Activated CD4-positive, CD25-positive, alpha-beta regulatory T cell treated with anti-CD3 and anti-CD28 coated beads, Interleukin-2, amount 50 U/mL, for 24 hours (primary cell): ENCODE results near the gene NRSN2.
"Not testable (repeated sequence)": the region's sequence is repeated elsewhere in the genome, so short reads cannot be mapped to it uniquely, and the experiment has no call there.

ENCODE experiments used
- ATAC-seq, 2 donors: fragments of 150-1000 bp; cut with Tn5 transposase; one replicate each; pipeline ENCODE4 v1.10.0; 2021; ENCODE audit warnings: mild to moderate bottlenecking in 1 of 2, moderate library complexity in 1 of 2

Gene NRSN2

DNA sequence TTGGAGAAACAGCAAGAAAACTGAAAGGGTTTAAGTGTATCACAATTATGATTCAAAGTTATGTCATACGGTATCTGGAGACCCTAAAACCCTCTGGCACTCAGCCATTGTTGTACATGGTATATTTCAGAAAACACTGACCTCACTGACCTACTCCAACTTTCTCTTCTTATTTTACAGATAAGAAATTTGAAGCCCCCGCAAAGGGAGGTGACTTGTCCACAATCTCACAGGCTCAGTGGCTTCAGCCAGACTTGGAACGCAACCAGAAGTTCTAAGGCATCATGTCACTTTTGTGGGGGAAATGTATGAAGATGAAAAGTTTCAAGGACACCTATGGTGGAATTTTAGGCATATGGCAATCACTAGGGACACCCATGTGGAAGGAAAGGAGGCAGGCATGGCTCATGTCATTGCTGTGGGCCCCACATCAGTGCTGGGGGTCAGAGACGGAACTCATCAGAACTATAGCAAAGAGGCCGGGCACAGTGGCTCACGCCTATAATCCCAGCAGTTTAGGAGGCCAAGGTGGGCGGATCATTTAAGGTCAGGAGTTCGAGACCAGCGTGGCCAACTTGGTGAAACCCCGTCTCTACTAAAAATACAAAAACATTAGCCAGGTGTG is 28.5 kb downstream of the NRSN2 start:
- no peak for ATAC-seq

DNA sequence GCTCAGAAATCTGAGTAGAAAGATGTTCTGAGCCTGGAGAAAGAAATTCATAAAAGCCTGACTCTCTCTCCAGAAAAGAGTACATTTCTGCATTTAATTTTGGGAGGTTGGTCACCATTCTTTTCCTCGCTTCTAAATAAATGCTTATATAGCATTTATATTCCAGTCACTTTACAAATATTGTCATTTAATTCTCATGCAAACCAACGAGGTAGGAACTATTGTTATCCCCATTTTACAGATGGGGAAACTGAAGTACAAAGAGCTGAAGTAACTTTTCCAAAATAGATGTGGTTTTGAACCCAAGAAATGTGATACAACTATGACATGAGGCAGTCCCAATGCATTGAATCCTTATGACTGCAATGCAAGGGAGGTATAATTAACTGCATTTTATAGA is 29.2 kb downstream of the NRSN2 start:
- no peak for ATAC-seq

DNA sequence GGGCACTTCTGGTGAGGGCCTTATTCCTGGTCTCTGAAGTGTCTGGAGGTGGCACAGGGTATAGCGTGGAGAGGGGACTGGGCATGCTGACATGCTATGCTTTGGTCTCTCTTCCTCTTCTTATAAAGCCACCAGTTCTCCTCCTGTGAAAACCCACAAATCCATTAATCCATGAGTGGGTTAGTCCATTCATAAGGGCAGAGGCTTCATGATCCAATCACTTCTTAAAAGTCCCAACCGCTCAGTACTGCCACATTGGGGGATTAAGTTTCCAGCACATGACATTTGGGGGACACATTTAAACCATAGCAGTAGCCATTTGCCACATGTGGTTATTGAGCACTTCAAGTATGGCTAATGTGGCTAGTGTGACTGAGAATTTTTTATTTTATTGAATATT is 29.8 kb downstream of the NRSN2 start:
- ATAC-seq: no peak

DNA sequence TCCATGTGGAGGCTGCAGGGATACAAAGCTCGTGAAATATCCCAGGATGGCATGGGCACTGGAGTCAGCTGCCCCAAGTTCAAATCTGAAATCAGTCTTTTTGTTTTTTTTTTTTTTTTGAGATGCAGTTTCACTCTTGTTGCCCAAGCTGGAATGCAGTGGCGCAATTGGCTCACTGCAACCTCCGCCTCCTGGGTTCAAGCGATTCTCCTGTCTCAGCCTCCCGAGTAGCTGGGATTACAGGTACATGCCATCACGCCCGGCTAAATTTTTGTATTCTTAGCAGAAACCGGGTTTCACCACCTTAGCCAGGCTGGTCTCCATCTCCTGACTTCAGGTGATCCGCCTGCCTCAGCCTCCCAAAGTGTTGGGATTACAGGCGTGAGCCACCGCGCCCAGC is 30.7 kb downstream of the NRSN2 start:
- ATAC-seq: not testable (repeated sequence)

DNA sequence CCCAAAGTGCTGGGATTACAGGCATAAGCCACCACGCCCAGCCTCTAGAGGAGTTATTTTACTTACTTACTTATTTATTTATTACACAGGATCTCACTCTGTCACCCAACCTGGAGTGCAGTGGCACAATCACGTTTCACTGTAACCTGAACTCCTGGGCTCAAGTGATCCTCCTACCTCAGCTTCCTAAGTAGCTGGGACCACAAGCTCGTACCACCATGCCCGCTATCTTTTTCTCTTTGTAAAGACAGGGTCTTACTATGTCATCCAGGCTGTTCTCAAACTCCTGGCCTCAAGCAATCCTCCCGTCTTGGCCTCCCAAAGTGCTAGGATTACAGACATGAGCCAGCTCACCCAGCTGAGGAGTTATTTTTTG is 32.0 kb downstream of the NRSN2 start:
- no peak for ATAC-seq

DNA sequence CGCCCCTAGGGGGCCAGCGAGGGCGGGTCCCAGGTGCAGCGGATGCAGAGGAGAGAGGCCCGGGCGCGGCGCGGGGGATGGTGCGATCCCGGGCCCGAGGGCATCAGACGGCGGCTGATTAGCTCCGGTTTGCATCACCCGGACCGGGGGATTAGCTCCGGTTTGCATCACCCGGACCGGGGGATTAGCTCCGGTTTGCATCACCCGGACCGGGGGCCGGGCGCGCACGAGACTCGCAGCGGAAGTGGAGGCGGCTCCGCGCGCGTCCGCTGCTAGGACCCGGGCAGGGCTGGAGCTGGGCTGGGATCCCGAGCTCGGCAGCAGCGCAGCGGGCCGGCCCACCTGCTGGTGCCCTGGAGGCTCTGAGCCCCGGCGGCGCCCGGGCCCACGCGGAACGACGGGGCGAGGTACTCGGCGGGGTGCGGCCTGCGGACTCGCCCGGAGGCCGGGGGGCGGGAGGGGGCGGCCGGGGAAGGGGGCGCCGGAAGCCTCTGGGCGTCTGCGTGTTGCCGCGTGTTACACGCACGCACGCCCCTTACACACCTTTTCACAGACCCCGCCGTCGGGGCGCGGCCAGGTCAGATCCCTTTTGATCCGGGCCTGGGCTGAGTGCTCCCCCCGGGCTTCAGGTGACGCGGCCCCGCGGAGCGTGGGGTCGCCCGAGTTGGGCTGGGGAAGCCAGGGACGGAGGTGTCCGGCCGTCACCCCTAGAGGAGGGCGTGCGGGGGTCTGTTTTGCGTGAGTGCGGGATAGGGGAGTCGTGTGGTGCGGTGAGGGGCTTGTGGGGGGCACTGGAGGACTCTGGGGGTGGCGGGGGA is 34.1 kb downstream of the NRSN2 start:
- ATAC-seq: peak; percentile 66 to 70

DNA sequence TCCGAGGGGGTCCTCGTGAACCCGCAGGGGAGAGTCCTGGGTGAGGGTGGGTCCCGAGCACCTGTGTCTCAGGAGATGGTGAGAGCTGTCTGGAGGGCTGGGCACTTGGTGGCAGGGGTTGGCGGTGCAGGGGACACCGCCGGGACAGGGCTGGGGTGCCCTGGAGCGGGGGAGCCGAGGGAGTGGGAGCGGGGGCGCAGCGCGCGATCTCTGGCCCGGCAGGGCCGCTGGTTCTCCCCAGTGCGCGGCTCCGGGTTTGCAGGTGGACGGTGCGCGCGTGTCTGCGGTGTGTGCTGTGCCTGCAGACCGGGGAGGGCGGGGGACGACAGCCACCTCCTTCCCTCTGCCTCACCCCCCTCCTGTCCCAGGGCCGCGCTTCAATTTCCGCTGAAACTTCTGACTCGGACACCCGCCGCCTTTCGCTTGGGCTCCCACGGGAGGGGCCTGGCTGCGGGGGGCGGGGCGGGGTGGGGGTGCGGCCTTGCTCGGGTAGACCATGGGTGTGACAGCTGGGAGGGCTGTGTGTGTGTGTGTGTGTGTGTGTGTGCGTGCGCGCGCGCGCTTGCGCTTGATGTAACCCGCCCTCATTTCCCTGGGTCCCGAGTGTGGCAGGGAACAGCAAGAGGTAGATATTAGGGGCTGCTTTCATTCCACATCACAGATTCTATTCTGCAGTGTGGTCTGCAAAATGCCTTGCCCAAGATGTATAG is 34.8 kb downstream of the NRSN2 start:
- ATAC-seq: peak; percentile 65 to 69

DNA sequence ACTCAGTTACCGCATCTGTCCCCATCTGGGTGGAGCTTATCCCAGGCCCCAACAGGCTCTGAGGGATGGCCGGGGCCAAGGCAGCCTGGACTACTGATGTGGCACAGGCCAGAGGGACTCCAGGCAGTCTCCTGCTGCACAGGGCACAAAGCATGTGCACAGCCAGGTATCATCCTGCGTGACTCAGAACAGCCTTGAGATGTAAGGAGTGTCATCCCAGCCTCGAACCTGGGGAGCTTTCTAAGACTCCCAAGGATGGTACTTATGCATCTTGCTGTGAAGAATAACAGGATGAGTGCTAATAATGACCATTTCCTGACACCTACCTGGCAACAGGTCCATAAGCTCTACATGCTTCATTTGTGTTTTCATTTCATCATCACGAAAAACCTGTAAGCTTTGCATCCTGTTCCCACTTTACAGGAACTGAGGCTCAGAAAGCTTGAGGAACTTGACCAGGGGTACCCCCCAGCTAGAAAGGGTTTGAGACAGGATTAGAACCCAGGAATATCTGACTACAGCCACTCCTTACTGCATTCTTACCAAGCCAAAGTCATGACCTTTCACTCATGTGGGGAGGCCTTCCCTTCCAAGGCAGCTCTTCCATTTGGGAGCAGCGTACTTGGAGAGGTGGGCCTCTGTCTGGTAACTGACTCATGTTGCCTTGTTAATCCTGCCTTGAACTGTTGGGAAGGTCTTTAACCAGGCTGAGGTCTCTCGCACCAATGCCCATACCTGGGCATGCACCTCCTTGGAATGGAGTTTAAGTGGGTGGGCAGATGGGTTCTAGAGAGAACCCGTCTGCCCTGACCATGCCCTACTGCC is 35.6 kb downstream of the NRSN2 start:
- no peak for ATAC-seq

DNA sequence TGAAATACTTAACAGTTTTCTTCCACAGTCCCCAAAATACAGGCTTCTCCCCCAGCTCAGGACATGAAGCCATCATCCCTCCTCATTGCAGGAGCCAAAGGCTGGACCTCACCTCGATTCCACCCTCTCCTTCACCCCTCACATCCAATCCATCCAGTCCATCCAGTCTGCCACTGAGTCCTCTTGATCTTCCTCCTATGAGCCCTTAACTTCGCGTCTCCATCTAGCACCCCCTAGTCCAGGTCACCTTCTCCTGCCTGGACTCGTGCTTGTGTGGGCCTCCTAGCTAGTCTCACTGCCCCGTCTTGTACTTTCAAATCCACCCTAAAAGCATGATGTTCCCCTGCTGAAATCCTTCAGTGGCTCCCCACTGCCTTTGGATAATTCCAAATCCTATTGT is 37.0 kb downstream of the NRSN2 start:
- ATAC-seq: no peak

DNA sequence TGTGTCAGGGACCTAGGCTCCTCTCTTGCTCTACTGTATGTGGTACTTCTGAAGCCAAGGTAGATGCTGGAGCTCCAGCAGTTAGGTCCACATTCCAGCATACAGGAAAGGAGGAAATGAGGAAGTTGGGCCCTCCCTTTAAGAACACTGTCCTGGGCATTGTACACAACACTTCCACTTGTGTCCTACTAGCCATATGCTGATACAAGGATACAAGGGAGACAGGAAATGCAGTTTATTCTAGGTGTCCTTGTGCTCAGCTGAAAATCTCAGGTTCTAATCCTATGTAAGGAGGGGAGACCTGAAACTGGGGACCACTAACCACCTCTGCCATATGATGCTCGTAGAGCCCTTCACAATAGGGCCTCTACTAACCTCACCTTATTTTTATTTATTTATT is 37.8 kb downstream of the NRSN2 start:
- ATAC-seq: no peak

DNA sequence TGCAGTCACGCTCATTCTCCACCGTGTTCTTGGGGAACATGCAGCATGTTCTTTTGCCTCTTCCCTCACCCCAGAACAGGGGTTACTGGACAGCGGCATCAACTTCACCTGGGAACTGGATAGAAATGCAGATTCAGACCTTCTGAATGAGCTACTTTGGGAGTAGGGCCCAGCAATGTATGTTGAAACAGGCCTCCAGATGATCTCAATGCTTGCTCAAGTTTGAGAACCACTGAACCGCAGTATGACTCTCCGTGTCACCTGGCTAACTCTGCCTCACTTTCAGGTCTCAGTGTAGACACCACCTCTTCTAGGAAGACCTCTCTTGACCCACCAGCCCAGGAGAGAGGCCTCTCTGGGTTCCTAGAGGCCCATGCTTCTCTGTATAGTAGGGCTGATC is 38.5 kb downstream of the NRSN2 start:
- no peak for ATAC-seq

DNA sequence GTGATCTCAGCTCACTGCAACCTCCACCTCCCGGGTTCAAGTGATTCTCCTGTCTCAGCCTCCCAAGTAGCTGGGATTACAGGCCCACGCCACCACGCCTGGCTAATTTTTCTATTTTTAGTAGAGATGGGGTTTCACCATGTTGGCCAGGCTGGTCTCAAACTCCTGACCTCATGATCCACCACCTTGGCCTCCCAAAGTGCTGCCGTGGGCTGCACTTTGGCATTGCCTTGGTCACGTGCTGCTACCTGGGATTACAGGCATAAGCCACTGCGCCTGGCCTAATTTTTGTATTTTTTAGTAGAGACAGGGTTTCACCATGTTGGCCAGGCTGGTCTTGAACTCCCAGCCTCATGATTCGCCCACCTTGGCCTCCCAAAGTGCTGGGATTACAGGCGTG is 39.7 kb downstream of the NRSN2 start:
- ATAC-seq: not testable (repeated sequence)

DNA sequence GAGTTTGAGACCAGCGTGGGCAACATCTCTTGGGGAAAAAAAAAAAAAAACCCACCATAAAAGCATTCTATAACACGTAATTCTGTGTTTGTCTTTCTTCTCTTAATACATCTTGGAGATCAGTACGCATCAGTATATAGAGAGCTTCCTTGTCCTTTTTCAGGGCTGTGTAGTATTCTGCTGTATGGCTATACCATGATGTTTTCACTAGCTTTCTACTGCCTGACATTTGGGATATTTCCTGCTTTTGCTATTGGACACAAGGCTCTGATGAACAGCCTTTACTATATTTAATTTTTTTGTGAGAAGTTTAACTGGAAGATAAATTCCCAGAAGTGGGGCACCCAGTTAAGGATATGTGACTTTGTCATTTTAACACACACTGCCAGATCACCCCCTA is 40.6 kb downstream of the NRSN2 start:
- ATAC-seq: no peak

DNA sequence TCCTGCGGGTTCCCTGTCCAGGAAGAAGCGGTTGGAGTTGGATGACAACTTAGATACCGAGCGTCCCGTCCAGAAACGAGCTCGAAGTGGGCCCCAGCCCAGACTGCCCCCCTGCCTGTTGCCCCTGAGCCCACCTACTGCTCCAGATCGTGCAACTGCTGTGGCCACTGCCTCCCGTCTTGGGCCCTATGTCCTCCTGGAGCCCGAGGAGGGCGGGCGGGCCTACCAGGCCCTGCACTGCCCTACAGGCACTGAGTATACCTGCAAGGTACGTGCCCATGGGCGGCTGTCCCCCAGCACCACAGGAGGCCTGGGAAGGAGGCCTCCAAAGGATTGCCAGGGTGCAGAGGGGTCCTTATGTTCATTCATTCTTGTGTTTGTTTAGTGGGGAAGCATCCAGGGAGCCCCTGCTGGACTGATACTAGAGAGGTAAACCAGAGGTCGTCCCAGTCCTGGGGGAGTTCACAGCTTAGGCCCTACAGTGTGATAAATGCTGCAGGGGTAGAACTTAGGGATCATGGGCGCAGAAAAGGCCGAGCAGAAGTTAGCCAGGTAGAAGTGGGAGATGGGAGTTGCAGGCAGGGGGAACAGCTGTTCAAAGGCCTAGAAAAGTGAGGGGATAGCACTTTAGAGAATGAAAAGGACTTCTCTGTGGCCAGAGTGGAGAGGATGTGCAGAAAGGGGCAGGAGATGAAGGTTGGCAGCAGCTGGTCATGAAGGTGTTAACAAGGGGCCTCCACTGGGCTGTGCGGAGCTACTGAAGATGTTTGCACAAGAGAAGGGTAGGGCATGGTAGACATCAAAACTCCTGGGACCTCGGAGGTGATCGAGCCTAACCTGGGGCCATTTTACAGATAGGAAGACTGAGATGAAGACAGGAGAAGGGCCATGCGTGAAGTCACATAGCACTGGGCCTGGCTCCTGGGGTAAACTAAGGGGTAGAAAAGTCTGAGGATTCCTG is 41.4 kb downstream of the NRSN2 start:
- ATAC-seq: no peak

DNA sequence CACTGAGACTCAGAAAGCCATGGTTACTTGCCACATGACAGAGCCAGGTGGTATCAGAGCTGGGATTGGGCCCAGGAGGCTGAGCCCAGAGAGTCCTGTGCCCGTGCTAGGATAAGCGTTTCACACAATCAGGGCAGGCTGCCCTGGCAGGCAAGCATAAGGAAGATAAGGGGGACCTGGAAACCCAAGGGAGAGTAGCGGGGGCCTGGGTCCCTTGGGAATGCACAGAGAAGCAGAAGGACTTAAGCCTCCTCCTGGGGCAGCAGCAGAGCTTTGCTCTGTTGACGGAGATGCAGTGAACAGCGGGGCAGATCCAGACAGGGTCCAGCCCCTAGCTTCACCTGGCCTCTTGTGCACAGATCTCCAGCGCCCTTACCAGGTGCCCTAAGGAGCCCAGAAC is 42.3 kb downstream of the NRSN2 start:
- no peak for ATAC-seq

DNA sequence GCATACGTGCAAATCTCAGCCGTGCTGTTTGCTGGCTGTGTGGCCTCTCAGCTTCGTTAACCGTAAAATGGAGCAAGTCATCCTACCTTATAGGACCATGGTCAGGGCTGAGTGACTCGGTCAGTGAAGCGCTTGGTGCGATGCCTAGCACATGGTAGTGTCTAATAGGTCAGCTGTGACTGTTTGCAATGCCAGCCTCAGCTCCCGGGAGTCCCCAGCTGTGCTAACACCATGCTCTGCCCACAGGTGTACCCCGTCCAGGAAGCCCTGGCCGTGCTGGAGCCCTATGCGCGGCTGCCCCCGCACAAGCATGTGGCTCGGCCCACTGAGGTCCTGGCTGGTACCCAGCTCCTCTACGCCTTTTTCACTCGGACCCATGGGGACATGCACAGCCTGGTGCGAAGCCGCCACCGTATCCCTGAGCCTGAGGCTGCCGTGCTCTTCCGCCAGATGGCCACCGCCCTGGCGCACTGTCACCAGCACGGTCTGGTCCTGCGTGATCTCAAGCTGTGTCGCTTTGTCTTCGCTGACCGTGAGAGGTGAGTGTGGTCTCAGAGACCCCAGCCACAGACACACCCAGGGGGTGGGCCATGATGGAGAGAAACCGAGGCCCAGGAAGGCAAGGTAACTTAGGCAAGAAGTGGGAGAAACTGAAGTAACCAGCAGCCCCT is 44.3 kb downstream of the NRSN2 start:
- ATAC-seq: no peak

DNA sequence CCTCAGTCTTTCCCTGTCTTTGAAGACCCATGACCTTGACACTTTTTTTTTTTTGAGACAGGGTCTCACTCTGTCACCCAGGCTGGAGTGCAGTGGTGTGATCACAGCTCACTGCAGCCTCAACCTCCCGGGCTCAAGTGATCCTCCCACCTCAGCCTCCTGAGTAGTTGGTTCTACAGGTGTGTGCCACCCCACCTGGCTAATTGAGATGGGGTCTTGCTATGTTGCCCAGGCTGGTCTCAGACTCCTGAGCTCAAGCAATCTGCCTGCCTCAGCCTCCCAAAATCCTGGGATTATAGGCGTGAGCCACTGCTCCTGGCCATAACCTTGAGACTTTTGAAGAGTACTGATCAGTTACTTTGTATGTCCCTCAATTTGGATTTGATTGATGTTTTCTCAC is 46.4 kb downstream of the NRSN2 start:
- ATAC-seq: not testable (repeated sequence)

DNA sequence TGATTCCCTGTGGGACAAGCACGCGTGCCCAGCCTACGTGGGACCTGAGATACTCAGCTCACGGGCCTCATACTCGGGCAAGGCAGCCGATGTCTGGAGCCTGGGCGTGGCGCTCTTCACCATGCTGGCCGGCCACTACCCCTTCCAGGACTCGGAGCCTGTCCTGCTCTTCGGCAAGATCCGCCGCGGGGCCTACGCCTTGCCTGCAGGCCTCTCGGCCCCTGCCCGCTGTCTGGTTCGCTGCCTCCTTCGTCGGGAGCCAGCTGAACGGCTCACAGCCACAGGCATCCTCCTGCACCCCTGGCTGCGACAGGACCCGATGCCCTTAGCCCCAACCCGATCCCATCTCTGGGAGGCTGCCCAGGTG is 49.3 kb downstream of the NRSN2 start:
- no peak for ATAC-seq

DNA sequence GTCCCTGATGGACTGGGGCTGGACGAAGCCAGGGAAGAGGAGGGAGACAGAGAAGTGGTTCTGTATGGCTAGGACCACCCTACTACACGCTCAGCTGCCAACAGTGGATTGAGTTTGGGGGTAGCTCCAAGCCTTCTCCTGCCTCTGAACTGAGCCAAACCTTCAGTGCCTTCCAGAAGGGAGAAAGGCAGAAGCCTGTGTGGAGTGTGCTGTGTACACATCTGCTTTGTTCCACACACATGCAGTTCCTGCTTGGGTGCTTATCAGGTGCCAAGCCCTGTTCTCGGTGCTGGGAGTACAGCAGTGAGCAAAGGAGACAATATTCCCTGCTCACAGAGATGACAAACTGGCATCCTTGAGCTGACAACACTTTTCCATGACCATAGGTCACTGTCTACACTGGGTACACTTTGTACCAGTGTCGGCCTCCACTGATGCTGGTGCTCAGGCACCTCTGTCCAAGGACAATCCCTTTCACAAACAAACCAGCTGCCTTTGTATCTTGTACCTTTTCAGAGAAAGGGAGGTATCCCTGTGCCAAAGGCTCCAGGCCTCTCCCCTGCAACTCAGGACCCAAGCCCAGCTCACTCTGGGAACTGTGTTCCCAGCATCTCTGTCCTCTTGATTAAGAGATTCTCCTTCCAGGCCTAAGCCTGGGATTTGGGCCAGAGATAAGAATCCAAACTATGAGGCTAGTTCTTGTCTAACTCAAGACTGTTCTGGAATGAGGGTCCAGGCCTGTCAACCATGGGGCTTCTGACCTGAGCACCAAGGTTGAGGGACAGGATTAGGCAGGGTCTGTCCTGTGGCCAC is 49.9 kb downstream of the NRSN2 start:
- no peak for ATAC-seq

DNA sequence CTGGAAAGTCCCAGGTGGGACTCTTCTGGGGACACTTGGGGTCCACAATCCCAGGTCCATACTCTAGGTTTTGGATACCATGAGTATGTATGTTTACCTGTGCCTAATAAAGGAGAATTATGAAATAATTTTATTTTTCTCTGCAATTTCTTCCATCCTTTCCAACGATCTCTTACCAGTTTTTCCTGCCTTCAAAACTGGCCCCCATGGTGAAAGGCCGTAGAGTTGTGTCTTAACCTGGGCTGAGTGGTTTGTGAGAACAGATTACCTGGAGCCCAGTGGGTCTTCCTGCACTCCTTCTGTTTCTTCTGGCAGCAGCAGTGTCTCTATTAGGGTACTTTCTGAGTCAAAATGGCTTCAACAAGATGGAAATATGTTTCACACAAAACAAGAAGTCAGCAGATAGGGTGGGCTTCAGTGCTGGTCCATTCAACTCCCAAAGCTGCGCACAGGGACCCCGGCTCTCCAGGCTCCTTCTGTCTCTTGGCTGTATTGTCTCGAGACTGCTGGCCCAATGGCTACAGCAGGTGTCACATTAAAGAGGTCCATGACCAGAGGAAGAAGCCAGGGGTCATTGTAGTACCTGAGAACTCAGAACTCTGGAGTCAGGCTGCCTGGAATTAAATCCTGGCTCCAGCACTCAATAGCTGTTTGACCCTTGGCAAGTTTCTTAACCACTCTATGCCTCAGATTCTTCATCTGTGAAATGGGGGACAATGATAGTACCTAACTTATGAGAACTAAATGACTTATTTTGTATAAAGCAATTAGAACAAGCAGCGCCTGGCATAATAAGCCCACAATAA is 50.7 kb downstream of the NRSN2 start:
- no peak for ATAC-seq
